Mucosa of descending colon (tissue), 3 donors: ENCODE measurements around the gene MECR. TPM values are rescaled to one million over a fixed set of nuclear protein-coding genes. Genes with fewer than 3 reads are reported as not detected.

ENCODE experiments used
- ATAC-seq: fragments of 200-7000 bp; cut with Tn5 transposase; one replicate; pipeline ENCODE4 v1.9.1; 2020; ENCODE audit warnings: mild to moderate bottlenecking, moderate library complexity
- DNase-seq, 3 donors: peaks; one replicate each; pipeline ENCODE4 v3.0.0-alpha.2; 2020
- H3K36me3 ChIP-seq: fragments of 200-600 bp; one replicate; pipeline ENCODE4 v1.8.0; 2021; ENCODE audit warnings: low read depth, mild to moderate bottlenecking
- H3K4me1 ChIP-seq: fragments of 200-600 bp; one replicate; pipeline ENCODE4 v1.8.0; 2021; ENCODE audit warnings: low read depth, mild to moderate bottlenecking
- H3K4me3 ChIP-seq: fragments of 200-600 bp; one replicate; pipeline ENCODE4 v1.8.0; 2021; ENCODE audit warnings: mild to moderate bottlenecking
- H3K9me3 ChIP-seq: fragments of 200-600 bp; one replicate; pipeline ENCODE4 v1.8.0; 2021; ENCODE audit warnings: mild to moderate bottlenecking
- intact Hi-C, 2 donors: fragments of 100-400 bp; cut with DNase I in 1 of 2; cut with micrococcal nuclease in 1 of 2; formaldehyde crosslinking; loops; one replicate each; pipeline versions ENCODE4 v1.11.0 to v1.11.1; 2022; cut with DNase I, micrococcal nuclease
- total RNA-seq, 3 donors: library from RNA; stranded (reverse); fragmentation: NEBNext Ultra II Directional in 2 of 3; extraction: Animal tissue kit (Norgen Biotek cat#: 25700) in 2 of 3; gene quantifications; one replicate each; pipeline versions ENCODE4 v1.2.1 to v1.2.4, GENCODE V29; 2021 to 2023
- TF ChIP-seq, protein P1 (sequence below): fragments of 200-600 bp; IDR thresholded peaks from one replicate; pipeline ENCODE4 v1.8.0; 2022; ENCODE audit warnings: antibody characterized with exemption, mild to moderate bottlenecking
- donor health status: DM: no; HTN: no; CAD: no; lungs with moderate emphysema.
- donor health status: DM: no; HTN: no; CAD: no.
- donor health status: DM: no; HTN: yes; CAD: no.

MECR gene
- total RNA-seq, 3 donors from 2014 or later, result 18.3 to 20.8 (median 19.5) TPM

DNA sequence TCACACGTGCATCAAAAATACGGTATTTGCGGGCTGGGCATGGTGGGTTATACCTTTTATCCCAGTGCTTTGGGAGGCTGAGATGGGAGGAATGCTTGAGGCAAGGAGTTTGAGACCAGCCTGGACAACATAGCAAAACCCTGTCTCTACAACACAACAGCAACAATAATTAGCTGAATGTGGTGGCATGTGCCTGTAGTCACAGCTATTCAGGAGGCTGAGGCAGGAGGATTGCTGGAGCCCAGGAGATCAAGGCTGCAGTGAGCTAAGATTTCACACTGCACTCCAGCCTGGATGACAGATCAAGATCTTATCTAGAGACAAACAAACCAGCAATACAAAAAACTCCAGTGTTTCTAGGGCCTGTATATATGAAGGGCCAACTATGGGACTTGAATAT is 36.2 kb upstream of the MECR start:
- TF ChIP-seq, protein P1, sequence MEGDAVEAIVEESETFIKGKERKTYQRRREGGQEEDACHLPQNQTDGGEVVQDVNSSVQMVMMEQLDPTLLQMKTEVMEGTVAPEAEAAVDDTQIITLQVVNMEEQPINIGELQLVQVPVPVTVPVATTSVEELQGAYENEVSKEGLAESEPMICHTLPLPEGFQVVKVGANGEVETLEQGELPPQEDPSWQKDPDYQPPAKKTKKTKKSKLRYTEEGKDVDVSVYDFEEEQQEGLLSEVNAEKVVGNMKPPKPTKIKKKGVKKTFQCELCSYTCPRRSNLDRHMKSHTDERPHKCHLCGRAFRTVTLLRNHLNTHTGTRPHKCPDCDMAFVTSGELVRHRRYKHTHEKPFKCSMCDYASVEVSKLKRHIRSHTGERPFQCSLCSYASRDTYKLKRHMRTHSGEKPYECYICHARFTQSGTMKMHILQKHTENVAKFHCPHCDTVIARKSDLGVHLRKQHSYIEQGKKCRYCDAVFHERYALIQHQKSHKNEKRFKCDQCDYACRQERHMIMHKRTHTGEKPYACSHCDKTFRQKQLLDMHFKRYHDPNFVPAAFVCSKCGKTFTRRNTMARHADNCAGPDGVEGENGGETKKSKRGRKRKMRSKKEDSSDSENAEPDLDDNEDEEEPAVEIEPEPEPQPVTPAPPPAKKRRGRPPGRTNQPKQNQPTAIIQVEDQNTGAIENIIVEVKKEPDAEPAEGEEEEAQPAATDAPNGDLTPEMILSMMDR, result no peak
- Histone ChIP-seq H3K9me3 (no peaks in the 10 kb centered on the region), H3K36me3 (no peaks in the 10 kb centered on the region), H3K4me1 (peaks cover 9% of the 10 kb centered on the region), H3K4me3 (no peak overlapping the region)
- ATAC-seq, result no peak
- no peak for DNase-seq
- intact Hi-C loops, result no loop called here

DNA sequence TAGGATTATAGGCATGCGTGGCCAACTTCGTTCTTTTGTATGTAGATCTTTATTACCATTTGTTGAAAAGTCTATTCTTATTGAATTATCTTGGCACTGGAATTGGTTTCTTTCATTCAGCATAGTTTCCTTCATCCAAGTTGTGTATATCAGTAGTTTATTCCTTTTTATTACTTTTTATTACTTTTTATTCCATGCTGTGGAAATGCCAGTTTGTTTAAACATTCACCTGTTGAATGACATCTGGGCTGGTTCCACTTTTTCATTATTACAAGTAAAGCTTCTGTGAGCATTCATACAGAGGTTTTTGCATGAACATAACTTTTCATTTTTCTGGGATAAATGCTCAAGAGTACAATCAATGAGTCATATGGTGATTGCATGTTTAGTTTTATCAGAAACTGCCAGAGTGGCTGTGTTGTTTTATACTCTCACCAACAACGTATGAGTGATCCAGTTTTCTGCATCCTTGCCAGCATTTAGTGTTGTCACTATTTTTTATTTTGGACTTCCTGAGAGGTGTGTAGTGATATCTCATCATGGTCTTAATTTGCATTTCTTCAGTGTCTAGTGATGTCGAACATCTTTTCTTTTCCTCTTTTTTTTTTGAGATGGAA is 34.1 kb upstream of the MECR start:
- H3K9me3 ChIP-seq, result no peaks in the 10 kb centered on the region
- ATAC-seq (peak; percentile 78), DNase-seq (no peak)
- TF ChIP-seq, protein P1, result no peak
- no peaks in the 10 kb centered on the region for H3K36me3 ChIP-seq
- H3K4me3 ChIP-seq, result no peak overlapping the region
- H3K4me1 ChIP-seq, result no peaks in the 10 kb centered on the region
- intact Hi-C loops, result no loop called here

DNA sequence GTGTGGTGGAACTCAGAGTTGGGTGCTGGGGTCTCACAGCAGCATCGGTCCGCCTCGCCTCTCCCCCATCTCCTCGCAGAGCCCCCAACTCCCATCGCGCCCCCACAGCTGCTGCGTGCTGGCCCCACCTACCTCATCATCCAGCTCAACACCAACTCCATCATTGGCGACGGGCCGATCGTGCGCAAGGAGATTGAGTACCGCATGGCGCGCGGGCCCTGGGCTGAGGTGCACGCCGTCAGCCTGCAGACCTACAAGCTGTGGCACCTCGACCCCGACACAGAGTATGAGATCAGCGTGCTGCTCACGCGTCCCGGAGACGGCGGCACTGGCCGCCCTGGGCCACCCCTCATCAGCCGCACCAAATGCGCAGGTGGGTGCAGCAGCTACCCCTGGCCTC is 29.8 kb upstream of the MECR start:
- intact Hi-C loops, result no loop called here
- peaks cover 8% of the 10 kb centered on the region for H3K4me1 ChIP-seq
- TF ChIP-seq, protein P1, result no peak
- no peaks in the 10 kb centered on the region for H3K9me3 ChIP-seq
- no peak overlapping the region for H3K4me3 ChIP-seq
- no peak for ATAC-seq
- no peak for DNase-seq
- H3K36me3 ChIP-seq, result no peaks in the 10 kb centered on the region

DNA sequence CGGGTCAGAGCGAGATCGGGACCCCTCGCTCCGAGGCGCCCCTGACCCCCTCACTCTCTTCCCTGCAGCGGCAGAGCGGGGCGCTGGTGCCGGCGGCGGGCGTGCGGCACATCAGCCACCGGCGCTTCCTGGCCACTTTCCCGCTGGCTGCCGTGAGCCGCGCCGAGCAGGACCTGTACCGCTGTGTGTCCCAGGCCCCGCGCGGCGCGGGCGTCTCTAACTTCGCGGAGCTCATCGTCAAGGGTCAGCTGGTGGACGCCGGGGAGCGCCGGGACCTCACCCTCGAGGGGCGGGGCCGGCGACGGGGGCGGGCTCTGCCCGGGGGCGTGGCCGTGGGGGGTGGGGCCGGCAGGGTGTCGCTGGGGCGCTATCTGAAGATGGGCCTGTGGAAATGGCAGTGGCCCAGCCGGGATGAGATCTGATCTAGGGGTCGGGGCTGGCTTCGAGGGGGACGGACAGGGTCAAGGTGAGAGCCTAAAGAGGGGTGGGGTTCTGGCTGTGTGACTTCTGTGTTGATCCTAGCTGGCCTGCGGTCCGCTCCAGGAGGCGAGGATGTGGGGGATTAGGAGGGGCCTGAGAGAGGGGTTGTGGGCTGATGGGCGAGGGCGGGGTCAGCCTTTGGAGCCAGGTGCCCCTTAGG is 29.2 kb upstream of the MECR start:
- Histone ChIP-seq H3K4me3 (no peak overlapping the region), H3K36me3 (no peaks in the 10 kb centered on the region), H3K4me1 (peaks cover 8% of the 10 kb centered on the region), H3K9me3 (no peaks in the 10 kb centered on the region)
- peak; percentile 67 to 81 (median 71) for DNase-seq
- ATAC-seq, result peak; percentile 85
- TF ChIP-seq, protein P1, result no peak
- intact Hi-C loops, result no loop called here

DNA sequence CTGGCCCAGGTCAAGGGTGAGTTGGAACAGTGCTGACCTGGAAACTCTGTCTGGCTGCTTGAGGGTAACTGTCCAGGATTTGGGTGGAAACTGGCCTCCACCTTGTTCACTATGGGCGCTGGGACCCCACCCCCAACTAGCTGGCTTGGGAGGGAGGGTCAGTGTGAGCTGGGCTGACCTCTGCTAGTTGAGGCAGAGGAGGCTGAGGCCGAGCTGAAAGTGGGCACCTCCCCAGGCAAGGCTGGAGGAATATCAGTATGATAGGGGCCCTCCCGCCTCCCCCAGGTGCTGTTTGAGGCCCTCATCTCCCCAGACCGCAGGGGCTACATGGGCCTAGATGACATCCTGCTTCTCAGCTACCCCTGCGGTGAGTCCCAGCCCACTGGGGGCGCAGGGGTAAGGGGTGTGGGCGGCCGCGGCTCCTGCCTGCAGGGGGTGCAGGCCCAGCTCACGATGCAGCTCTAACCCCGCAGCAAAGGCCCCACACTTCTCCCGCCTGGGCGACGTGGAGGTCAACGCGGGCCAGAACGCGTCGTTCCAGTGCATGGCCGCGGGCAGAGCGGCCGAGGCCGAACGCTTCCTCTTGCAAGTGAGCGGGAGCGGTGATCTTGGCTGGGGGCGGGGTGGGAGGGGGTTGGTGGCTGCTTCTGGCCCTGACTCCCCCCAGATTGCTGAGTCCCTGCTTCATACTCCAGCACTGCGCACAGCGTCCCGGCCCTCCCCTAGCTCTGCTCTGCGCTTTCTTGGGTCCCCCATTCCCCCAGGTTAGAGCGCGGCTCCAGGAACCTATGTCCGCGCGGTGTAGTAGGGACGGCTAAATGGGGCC is 28.5 kb upstream of the MECR start:
- H3K4me3 ChIP-seq, result no peak overlapping the region
- TF ChIP-seq, protein P1, result no peak
- no peaks in the 10 kb centered on the region for H3K9me3 ChIP-seq
- H3K4me1 ChIP-seq, result peaks cover 8% of the 10 kb centered on the region
- DNase-seq, result no peak
- peak; percentile 61 for ATAC-seq
- intact Hi-C loops, result no loop called here
- no peaks in the 10 kb centered on the region for H3K36me3 ChIP-seq
